Medulla oblongata (tissue), 1 donor: ENCODE measurements around the gene CCDC24.

Source experiments
- DNase-seq: peaks from one replicate; pipeline ENCODE4 v3.0.0-alpha.2; 2015; ENCODE audit errors: extremely low spot score

CCDC24 gene

DNA sequence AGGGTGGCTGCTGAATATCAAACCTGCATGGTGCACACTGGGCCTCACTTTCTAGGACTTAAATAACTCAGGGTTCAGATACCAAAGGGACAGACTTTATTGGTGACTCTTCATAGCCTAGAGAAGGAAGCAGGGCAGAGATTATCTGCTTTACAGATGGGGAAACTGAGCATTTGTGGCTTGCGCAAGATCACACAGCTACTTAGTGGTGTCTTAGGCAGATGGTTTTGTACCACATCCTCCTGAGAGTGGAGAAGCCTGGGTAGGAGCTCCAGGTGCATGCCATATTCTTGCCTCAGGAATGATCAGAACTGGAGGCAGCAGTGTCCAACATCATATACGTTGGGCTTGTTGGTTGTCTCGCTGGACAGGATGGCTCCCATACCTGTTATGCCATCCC is 28.4 kb upstream of the CCDC24 start:
- no peak for DNase-seq

DNA sequence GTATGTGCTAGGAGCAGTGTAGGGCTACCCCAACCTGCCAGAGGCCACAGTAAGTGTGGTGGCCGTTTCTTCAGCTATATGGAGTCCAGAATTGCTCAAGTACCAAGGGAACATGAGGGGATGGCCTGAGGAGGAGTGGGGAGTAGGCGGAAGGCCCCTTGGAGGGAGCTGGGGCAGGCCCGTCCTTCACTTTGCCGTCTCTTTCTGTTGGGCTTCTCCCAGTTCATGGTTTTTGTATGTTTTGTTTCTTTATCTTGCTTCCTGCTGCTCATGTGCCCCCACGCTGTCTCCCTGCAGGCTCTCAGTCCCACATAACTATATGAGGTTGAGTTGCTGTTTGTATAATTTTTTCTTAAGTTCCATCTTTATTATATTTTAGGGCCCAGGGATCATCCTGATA is 27.5 kb upstream of the CCDC24 start:
- no peak for DNase-seq

DNA sequence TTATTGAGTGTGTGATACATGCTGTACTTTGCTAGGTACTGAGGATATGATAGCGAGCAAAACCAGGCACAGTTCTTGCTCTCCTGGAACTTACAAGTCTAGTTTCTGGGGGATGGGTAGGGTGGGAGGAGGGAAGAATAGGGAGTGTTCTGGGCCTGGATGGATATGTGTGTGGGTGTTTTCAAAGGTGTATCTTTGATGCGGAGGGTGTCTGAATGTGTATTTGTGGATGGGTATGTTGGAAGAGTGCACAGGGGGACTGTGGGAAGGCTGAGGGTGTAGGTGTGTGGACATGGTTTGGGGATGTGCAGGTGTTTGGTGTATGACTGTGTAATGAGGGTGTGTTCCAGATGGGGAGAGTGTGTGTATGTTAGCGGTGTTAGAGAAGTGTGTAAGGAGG is 26.1 kb upstream of the CCDC24 start:
- no peak for DNase-seq

DNA sequence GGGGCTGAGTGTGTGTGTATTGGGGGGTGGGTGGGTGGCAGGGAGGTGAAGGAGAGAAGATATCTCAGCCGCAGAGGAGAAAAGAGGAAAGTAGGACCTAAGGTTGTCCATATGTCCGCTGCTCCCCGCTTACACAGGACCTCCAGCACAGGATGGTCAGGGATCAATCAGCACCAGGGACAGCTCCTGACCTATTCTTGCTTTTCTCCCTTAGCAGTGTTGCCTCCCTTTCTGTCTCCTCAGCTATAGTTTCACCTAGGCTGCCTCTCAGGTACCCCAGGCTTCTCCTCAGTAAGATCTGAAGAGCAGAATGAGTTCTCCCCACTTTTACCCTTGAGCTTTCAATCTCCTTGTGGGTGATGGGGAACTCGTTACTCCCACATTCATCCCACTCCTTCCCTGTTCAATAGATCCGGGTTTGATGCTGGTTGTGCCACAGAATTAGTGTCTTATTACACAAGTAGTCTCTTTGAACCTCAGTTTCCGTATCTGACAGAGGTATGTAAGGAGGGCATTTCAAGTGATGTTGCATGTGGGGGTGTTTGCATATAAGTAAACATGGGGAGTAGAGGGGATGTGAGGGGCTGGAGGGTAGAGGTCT is 23.0 kb upstream of the CCDC24 start:
- DNase-seq: no peak

DNA sequence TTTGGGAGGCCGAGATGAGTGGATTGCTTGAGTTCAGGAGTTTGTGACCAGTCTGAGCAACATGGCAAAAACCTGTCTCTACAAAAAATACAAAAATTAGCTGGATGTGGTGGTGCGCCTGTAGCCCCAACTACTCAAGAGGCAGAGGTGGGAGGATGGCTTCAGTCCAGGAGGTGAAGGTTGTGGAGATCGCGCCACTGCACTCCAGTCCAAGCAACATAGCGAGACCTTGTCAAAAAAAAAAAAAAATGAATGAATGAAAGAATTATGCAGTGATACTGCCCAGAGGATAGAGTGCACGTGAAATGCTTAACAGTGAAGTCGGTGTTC is 22.0 kb upstream of the CCDC24 start:
- DNase-seq: no peak

DNA sequence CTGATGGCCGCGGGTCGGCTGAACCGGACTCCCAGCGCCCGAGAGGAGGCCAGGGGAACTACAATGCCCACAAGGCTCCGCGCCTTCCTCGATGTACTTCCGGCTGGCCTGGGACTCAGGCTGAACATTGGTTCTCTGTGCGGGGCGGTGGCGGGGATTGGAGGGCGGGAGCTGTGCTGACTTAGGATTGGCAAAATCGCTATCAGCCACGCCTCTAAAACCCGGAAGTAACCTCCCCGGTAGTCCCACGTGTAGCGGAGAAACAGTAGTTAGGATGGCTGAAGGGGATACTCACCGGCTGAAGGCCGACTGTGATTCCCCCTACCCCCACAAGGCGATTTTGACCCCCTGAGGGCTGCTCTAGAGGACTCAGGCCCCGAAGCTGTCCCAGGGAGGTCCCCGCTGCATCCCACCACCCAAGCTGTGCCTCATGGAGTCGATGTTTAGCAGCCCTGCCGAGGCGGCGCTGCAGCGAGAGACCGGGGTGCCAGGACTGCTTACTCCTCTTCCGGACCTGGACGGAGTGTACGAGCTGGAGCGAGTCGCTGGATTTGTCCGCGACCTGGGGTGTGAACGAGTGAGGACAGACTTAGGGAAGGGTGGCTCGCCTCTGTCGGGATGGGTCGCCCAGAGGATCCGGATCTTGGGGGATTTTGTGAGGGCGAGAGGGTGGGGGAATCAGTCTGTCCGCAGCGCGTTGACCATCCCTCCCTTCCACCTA is 21.5 kb upstream of the CCDC24 start, which contains the start of gene DPH2:
TSS of gene DPH2 (plus strand) at position 265 of the 721 bp plus-strand sequence. CDS start at position 431, 166 bp downstream.
- DNase-seq: peak; percentile 98

DNA sequence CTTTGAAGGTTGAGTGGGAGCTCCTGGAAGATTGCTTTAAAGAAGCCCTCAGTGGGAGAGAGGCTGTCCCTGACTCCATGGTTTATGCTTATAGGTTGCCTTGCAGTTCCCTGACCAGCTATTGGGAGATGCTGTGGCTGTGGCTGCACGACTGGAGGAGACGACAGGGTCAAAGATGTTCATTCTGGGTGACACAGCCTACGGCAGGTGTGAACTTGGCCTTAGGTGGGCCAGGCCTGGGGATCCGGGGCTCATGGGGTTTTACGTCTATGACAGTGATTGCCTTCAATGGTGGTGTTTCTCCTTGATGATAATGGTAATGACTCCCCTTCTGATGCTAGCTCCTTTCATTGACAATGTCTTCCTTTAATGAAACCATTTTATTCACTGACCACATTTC is 20.9 kb upstream of the CCDC24 start:
- no peak for DNase-seq

DNA sequence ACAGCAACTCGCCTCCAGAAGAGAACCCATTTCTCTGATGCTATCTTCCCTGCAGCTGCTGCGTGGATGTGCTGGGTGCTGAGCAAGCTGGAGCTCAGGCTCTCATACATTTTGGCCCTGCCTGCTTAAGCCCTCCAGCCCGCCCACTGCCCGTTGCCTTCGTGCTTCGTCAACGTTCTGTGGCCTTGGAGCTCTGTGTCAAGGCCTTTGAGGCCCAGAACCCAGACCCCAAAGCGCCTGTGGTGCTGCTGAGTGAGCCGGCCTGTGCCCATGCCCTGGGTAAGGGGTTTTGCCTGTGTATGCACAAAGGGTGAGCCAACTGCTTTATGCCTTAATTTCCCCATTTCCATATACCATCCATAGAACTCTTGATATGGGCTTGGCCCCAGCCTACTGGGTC is 20.5 kb upstream of the CCDC24 start:
- no peak for DNase-seq

DNA sequence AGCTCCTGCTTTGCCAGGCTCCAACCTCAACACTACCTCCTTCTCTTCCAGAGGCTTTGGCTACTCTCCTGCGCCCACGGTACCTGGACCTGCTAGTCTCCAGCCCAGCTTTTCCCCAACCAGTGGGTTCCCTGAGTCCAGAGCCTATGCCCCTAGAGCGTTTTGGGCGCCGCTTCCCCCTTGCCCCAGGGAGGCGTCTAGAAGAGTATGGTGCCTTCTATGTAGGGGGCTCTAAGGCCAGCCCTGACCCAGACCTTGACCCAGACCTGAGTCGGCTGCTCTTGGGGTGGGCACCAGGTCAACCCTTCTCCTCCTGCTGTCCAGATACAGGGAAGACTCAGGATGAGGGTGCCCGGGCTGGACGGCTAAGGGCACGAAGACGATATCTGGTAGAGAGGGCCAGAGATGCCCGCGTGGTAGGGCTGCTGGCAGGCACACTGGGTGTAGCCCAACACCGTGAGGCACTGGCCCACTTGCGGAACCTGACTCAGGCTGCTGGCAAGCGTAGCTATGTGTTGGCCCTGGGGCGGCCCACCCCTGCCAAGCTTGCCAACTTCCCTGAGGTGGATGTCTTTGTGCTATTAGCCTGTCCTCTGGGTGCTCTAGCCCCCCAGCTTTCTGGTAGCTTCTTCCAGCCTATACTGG is 19.9 kb upstream of the CCDC24 start:
- no peak for DNase-seq

DNA sequence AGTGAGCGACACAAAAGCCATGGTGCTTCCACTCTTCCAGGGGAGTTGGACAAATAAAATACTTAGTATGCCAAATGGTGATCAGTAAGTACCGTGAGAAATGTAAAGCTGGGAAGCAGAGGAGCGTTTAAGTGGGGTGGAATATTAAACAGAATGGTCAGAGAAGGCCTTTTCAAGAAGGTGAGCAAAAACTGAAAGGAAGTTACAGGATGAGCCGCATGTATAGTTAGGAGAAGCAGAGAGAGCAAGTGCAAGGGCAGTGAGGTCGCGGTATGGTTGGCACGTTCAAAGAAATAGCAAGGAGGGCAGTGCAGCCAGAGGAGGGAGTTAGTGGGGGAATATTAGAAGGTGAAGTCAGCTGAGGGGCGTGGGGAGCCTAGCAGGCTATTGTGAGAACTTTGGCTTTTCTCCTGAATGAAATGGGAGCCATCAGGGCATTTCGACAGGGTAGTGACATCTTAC is 17.4 kb upstream of the CCDC24 start:
- DNase-seq: no peak

DNA sequence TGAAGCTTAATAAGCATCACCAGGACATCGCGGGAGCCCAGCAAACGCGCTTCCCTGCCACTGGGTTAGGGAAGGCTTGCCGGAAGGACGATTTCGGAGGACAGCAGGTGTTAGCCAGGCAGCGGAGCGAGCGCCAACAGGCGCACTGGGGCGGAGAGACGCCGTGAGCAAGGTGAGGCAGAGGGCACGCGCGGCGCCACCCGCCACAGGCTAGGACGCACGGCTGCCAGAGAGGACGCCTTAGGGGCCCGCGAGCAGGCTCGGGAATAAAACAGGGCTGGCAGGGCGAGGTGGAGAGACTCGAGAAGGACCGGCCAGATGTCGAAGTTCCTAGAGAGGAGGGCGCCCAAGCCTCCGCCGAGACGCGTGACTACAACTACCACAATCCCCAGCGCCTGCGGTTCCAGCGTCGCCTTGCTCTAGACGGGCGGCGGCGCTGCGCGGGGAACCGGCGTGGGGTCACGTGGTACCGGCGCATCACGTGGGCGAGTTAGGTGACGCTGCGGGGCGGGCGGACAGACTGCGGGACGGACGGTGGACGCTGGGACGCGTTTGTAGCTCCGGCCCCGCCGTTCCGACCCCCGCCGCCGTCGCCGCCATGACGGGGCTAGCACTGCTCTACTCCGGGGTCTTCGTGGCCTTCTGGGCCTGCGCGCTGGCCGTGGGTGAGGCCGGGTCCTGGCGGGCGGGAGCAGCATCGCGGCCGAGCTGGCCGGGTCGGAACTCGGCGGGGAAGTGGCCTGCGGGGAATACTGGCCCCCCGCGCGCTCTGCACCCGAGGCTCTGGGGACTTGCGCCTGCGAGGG is 16.8 kb upstream of the CCDC24 start, which contains the start of gene ATP6V0B:
TSS of gene ATP6V0B (plus strand) at position 518 of the 806 bp plus-strand sequence. CDS start at position 599, 81 bp downstream.
- DNase-seq: peak; percentile 97

DNA sequence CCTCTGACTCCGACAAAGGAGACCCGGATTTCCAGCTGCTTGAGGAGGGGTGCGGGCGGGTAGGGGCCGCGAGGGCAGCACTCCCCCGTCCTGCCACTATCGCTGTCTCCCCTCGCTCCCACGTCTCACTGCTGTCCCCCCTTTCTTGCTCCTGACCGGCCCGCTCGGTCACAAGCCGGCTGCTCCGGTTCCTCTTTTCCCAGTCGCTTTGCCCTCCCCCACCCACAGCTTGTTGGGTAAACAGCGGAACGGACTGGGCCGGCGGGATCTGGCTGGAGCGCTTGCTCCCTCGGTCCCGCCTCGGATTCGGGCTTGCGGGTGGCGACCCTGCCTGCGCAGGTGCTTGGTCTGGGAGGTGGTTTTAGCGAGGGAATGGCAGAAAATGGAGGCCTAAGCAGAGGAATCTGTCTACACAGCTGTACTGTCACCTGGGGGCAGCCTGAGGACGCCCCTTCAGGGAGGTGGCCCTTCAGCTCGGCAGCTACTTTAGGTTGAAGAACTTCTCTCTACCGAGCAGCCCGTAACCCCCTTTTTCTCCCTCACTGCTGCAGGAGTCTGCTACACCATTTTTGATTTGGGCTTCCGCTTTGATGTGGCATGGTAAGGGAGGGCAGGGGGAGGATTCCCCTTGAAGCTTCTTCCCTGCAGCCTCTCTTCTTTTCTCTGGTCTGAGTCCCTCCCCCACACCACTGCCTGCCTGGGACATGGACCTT is 16.0 kb upstream of the CCDC24 start:
- peak; percentile 71 for DNase-seq

DNA sequence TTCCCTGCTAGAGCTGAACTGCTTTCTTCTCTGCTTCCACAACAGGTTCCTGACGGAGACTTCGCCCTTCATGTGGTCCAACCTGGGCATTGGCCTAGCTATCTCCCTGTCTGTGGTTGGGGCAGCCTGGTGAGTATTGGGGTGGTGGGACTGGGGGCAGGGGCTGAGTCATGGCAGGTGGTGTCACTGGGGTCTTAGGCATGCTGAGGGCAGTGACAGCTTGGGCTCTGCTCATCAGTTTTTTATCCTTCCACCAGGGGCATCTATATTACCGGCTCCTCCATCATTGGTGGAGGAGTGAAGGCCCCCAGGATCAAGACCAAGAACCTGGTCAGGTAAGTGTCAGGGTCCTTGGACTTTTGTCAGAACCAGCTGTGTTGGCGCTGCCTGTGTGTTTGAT is 15.4 kb upstream of the CCDC24 start:
- DNase-seq: no peak

DNA sequence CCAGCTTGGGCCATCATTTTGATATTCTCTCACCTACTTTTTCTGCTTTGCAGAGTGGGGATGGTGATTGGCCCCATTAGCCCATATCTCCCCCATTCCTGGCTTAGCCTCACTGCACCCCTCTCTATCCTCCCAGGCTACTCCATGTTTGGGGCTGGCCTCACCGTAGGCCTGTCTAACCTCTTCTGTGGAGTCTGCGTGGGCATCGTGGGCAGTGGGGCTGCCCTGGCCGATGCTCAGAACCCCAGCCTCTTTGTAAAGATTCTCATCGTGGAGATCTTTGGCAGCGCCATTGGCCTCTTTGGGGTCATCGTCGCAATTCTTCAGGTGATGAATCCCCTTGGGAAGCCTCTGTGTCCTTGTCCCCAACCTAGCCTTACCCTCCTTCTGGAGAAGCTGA is 14.5 kb upstream of the CCDC24 start:
- DNase-seq: no peak

DNA sequence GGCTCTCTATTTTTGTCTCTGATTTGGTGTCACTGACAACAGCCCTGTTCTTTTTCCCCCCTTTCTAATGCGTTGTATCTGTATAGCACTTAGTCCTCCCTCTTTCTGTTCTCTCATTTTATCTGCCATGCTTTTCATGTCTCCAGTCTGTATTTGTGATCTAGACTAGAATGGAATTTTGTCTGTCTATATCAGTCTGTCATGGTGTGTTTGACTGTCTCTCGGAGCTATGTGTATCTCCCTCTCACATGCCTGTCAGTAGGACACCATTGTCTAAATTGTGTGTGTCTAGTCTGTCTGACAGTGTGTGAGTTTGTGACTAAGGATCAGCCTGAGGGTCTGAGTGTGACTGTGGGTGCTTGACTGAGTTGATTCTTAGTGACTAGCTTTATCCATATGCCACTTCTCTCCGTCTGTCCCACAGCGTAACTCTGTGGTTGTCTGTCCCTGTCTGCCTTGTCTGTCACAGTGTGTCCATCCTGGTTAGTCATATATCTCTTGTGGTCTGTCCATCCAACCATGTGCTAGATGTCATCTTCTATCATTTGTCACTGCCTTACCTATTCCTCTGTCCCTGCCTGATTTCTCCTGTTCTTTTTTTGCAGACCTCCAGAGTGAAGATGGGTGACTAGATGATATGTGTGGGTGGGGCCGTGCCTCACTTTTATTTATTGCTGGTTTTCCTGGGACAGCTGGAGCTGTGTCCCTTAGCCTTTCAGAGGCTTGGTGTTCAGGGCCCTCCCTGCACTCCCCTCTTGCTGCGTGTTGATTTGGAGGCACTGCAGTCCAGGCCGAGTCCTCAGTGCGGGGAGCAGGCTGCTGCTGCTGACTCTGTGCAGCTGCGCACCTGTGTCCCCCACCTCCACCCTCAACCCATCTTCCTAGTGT is 13.8 kb upstream of the CCDC24 start:
- no peak for DNase-seq

DNA sequence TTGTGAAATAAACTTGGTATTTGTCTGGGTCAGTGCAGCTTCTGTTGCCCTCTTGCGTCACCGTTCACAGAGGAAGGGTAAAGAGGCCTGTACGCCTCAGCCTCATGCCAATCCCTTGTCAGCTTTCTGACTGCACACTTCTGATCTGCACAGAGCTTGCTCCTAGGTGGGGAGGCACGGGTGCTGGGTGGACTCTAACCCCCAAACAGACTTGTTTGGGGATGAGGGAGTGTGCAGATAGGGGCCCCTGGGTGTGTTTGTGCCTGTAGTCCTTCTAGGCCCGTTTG is 13.2 kb upstream of the CCDC24 start:
- no peak for DNase-seq

DNA sequence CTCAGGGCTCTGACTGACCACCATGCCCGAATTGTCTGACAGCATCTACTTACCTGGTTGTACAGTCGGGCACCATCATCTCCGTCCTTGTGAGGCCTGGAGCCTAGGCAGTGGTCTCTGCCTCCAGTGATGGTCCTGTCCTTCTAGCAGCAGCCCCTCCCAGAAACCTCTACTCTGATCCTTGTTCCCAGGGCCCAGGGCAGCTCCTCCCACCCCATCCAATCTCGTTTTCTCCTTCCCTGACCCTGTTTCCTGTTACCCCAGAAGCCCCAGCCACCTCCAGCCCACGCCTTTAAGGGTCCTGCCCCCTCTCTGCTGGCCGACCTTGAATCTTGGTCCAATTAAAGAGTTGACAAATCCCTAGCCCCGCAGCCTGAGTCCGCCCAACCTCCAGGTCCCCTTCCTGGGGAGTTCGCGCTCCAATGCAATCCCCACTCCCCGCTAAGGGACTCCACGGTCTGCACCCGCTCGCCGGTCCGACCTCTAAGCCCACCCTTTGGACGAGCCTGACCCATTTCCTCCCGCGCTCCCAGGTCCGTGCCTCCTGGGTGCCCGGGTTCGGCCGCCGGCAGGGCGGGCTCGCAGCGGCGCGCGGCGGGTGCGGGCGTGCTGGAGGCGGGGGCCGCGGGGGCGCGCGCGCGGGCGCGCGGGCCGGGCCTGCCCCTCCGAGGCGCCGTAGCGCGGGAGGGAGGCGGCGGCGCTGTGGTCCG is 12.7 kb upstream of the CCDC24 start, which contains the start of gene B4GALT2:
TSS of gene B4GALT2 (plus strand) at position 660 of the 710 bp plus-strand sequence. CDS start 1,951 bp downstream, outside the sequence.
- DNase-seq: peak; percentile 42

DNA sequence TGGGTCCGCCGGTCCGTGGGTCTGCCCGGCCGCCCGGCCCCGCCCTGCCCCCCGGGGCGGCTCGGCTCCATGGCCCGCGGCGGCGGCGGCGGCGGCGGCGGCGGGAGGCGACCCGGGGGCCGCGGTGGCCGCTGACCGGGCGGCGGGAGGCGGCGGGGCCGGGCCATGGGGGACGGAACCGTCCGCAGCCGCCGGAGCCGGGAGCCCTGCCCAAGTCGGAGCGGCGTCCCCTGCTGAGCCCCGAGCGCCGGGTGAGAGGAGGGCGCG is 12.2 kb upstream of the CCDC24 start:
- no peak for DNase-seq

DNA sequence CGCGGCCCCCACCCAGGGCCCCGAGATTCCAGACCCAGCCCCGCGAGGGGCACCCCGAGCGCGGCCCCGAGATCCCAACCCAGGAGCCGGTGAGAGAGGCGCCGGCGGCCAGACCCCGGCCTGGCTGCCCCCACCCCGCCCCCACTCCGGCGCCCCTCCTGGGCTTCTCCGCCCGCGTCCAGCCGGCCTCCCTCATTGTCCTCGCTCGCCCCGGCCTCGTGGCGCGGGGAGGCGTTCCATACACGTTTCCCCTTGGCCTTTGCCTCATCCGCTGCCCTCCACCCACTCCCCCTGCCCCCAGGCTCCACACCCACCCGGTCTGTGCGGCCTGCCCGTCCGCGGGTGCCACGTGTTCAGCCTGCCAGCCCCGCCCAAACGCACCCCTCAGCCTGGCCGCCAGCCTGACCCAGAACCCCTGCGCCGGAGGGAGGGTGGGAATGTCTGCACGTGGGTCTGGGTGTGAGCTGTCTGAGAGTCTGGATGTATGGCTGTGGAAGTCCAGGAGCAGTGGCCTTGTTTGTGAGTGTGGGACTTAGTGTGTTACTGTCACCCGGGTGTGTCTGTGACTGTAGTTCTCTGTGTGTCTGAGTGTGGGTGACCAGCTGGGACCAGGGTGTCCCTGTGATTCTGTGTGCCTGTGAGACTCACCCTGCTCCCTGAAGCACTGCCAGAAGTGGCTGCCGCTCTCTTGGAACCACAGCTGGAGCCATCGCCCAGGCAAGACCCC is 11.7 kb upstream of the CCDC24 start:
- DNase-seq: peak; percentile 52
